Ectodermal cell (in vitro differentiated cells): ENCODE data around the gene TEAD3. TPM values are rescaled to one million over a fixed set of nuclear protein-coding genes. Genes with fewer than 3 reads are reported as not detected.
"Not testable (repeated sequence)": the region's sequence is repeated elsewhere in the genome, so short reads cannot be mapped to it uniquely, and the experiment has no call there.

Experiments used
- H3K27ac ChIP-seq: 2 replicates; pipeline ENCODE4 v1.7.0; 2013; ENCODE audit warnings: mild to moderate bottlenecking, low read depth, low read length; ENCODE audit not compliant: insufficient read depth, poor library complexity, severe bottlenecking
- H3K27me3 ChIP-seq: 2 replicates; pipeline ENCODE4 v1.7.0; 2013; ENCODE audit warnings: mild to moderate bottlenecking, low read length; ENCODE audit not compliant: insufficient read depth, control insufficient read depth, poor library complexity, severe bottlenecking
- H3K36me3 ChIP-seq: one replicate; pipeline ENCODE4 v1.7.0; 2013; ENCODE audit warnings: low read length; ENCODE audit not compliant: control insufficient read depth, insufficient read depth
- H3K4me1 ChIP-seq: one replicate; pipeline ENCODE4 v1.7.0; 2013; ENCODE audit warnings: low read length; ENCODE audit not compliant: control insufficient read depth, insufficient read depth
- H3K4me3 ChIP-seq: 2 replicates; pipeline ENCODE4 v1.7.0; 2013; ENCODE audit warnings: low read depth, low read length, control low read depth; ENCODE audit not compliant: insufficient read depth
- H3K9me3 ChIP-seq: 2 replicates; pipeline ENCODE4 v1.7.0; 2013; ENCODE audit warnings: mild to moderate bottlenecking, low read length, moderate library complexity; ENCODE audit not compliant: control insufficient read depth
- WGBS, 2 experiments: methylation state at CpG; one replicate each; pipeline ENCODE4 v1.1.7; 2013; ENCODE audit warnings: missing lambda C conversion rate in 2 of 2; 5-methylcytosine and 5-hydroxymethylcytosine counted together
- polyA plus RNA-seq, 4 experiments: library from polyadenylated mRNA; stranded (reverse); fragments of 50-300 nt; gene quantifications; one replicate each; pipeline ENCODE4 v1.2.3, GENCODE V29; 2013

The TEAD3 gene
- polyA plus RNA-seq (2013, experiment 1 of 4), result 34.3 TPM
- 35.3 TPM for polyA plus RNA-seq (2013, experiment 2 of 4)
- polyA plus RNA-seq (2013, experiment 3 of 4), result 27.0 TPM
- polyA plus RNA-seq (2013, experiment 4 of 4), result 27.0 TPM

DNA sequence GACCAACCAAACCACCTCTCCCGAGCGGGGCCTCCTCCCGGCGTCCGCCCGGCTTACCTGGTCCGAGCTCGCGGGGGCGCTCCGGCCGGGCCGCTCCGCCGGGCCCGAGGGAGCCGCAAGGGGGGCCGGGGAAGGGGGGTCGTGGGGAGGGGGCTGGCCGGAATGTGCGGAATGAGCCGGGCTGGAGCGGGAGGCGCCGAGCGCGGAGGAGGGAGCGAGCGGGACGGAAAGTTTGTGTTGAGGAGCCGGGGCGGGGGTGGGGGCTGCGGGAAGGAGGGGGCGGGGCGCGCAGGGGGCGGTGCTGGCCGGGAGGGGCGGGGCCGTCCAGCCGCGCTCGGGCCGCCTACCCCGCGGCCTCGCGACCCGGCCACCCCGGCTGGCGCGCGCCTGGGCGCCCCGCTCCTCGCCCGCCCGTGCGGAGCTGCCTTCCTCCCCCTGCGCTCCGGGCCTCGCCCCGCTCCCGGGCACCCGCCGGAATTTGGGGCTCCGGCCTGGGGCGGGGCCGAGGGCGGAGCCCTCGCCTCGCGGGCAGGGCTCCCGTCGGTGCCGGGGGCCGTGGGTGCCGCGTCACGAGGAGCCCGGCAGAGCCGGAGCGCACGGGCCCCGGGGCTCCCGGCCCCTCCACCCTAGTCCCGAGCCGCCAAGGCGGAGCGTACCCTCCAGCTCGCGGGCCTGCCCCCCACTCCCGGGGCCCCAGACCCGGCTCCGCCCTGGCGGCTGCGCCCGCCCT lies at the start of gene TEAD3:
Gene TEAD3, minus strand, starts transcription at position 239 of the 730 bp plus-strand sequence.
- H3K36me3 ChIP-seq, result no peaks in the 10 kb centered on the region
- H3K27me3 ChIP-seq, result peaks cover 29% of the 10 kb centered on the region
- 0 to 1% methylated on average over 95 of the region's 98 CpGs for WGBS, 2 experiments
- no peaks in the 10 kb centered on the region for H3K9me3 ChIP-seq
- H3K27ac ChIP-seq, result peak within 1 kb of the TSS; percentile 45
- H3K4me3 ChIP-seq, result peak within 1 kb of the TSS; percentile 61
- peaks cover 45% of the 10 kb centered on the region for H3K4me1 ChIP-seq

DNA sequence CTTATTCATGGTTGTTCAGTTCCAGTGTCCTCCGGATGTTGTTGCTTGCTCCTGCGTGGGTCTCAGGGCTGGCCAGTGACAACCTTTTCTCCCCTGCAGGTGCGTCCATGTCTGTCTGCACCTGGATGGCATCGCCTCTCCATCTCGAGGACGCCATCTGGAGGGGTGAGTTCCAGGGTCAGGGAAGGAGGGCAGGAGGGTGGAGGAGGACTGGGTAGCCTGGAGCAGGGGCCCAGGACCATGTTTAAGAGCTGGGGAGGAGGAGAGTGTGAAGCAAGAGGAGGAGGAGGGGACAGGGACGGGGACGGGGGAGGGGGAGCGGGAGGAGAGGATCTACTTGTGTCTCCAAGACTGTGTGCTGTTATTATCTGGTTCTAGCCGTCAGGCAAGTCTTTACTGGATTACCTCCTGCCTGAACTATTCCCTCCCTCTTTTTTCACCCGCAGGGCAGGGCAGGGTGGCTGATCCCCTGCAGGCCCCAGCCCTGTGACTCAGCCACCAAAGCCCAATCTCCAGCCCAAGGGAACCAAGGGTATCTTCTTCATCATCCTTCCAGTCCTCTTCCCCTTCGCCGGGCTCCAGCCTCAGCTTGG lies 48.0 kb upstream of the TEAD3 start:
- Histone ChIP-seq H3K27me3 (no peaks in the 10 kb centered on the region), H3K4me3 (no peak overlapping the region), H3K27ac (no peak overlapping the region), H3K36me3 (no peaks in the 10 kb centered on the region), H3K9me3 (no peaks in the 10 kb centered on the region), H3K4me1 (peaks cover 5% of the 10 kb centered on the region)
- WGBS, 2 experiments, result 66 to 71% methylated on average over 13 of the region's 13 CpGs

DNA sequence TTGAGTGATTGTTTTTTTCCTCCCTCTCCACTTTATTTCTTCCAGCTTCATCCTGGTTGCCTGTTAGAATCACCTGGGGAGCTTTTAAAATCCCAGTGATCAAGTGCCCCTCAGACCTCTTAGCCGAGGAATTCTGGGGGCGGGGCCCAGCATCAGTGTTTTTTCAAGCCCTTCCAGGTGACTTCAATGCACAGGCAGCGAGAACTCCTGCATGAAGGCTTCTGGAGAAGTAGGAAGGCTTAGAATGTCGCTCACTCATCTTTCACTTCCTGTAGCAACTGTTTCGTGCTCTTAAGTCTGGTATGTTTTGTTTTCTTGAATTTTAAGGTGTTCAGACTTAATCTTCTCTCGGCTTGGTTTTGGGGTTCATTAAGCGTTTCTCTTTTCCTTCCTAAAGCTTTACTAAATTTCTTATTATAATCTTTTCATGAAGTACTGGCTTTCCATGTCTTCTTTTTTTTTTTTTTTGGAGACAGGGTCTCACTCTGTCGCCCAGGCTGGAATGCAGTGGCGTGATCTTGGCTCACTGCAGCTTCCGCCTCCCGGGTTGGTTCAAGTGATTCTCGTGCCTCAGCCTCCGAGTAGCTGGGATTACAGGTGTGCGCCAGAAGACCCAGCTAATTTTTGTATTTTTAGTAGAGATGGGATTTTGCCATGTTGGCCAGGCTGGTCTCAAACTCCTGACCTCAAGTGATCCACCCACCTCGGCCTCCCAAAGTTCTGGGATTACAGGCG lies 46.7 kb upstream of the TEAD3 start:
- WGBS, 2 experiments, result 87% methylated on average over 15 to 16 of the region's 16 CpGs
- H3K4me1 ChIP-seq, result peaks cover 5% of the 10 kb centered on the region
- no peak overlapping the region for H3K4me3 ChIP-seq
- H3K9me3 ChIP-seq, result no peaks in the 10 kb centered on the region
- no peaks in the 10 kb centered on the region for H3K27me3 ChIP-seq
- no peak overlapping the region for H3K27ac ChIP-seq
- H3K36me3 ChIP-seq, result no peaks in the 10 kb centered on the region

DNA sequence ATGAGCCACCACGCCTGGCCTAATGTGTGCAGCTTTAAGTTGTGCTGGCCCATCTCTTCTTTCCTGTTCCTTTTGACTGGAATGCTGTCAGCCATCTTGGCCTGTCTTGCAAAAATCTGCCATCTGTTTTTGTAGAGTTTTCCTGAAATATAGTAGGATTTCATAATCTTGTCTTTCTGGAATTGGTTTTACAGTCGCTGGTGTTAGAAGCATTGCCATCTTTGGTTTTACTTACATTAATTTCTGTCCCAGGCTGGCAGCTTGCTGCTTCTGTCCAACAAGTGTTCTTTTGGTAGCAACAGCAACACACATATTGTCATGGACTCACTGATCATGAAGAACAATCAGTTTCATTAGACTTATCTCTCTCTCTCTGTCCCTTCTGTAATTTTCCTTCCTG lies 45.0 kb upstream of the TEAD3 start:
- Histone ChIP-seq H3K36me3 (no peaks in the 10 kb centered on the region), H3K27me3 (no peaks in the 10 kb centered on the region), H3K4me1 (peaks cover 5% of the 10 kb centered on the region), H3K27ac (no peak overlapping the region), H3K4me3 (no peak overlapping the region), H3K9me3 (no peaks in the 10 kb centered on the region)
- 95 to 99% methylated on average over 2 of the region's 2 CpGs for WGBS, 2 experiments

DNA sequence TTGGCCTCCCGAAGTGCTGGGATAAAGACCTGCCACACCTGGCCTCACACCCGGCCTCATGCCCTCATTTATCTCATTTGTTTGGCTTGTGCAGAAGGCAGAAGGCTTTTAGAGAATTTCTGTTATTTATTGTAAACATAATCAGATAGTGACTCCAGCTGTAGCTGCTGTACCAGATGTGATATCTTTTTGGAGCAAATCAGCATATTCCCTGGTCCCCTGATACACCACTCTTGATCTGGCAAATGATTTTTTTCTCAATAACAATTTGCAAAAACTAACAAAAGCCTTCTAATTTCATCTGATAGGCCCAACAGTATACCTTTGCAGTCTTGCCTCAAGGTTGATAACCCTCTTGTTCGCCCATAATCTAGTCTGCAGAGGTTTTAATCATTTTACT lies 42.3 kb upstream of the TEAD3 start:
- H3K36me3 ChIP-seq, result no peaks in the 10 kb centered on the region
- WGBS, 2 experiments, result 91 to 100% methylated on average over 2 to 3 of the region's 3 CpGs

DNA sequence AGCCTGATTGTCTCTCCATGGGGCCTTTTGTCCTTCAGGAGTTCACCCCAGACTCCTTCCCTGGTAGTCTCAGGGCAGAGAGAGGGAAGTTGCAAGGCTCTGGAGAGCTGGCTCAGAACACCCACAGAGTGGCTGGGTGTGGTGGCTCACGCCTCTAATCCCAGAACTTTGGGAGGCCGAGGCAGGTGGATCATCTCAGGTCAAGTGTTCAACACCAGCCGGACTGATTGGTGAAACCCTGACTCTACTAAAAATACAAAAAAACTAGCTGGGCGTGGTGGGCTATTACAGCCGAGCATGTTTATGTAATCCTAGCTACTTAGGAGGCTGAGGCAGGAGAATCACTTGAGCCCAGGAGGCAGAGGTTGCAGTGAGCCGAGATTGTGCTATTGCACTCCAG lies 39.0 kb upstream of the TEAD3 start:
- not testable (repeated sequence) for H3K27me3 ChIP-seq, H3K9me3 ChIP-seq, H3K4me3 ChIP-seq, H3K27ac ChIP-seq, H3K36me3 ChIP-seq
- WGBS, 2 experiments, result 82 to 86% methylated on average over 6 of the region's 6 CpGs
- H3K4me1 ChIP-seq, result peaks cover 24% of the 10 kb centered on the region

More for the DNA sequence above, 42.3 kb upstream of the TEAD3 start:
- H3K27ac ChIP-seq, result no peak overlapping the region
- no peaks in the 10 kb centered on the region for H3K9me3 ChIP-seq
- no peak overlapping the region for H3K4me3 ChIP-seq
- H3K27me3 ChIP-seq, result no peaks in the 10 kb centered on the region
- peaks cover 15% of the 10 kb centered on the region for H3K4me1 ChIP-seq

DNA sequence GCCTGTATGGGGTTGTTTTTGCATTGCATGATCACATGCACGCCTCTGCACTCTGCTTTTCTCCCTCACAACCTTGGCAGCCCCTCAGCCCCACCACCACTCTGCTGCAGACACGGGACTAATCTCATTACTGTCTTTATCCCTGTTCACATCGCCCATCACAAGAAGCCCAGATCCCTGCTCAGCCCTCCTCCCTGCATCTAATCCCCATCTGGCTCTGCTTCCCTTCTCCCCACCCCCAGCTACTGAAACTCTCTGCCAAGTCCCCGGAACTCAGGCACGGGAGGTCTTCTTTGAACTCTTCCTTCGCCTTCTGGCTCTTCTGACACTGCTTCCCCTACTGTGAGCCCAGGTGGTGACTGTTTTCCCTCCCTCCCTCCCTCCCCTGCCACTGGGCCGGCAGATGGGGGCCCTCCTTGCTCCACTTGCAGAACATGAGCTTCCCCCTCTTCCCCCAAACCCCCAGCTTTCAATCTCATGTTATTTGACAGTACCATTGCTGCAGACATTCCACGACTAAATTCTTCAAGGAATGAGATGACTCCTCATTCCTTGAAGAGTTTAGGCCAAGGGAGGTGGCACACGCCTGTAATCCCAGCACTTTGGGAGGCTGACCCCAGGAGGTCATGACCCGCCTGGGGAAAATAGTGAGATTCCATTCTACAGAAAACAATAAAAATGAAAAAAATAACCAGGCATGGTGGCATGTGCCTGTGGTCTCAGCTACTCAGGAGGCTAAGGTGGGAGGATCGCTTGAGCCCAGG lies 37.7 kb upstream of the TEAD3 start:
- H3K27ac ChIP-seq, result no peak overlapping the region

DNA sequence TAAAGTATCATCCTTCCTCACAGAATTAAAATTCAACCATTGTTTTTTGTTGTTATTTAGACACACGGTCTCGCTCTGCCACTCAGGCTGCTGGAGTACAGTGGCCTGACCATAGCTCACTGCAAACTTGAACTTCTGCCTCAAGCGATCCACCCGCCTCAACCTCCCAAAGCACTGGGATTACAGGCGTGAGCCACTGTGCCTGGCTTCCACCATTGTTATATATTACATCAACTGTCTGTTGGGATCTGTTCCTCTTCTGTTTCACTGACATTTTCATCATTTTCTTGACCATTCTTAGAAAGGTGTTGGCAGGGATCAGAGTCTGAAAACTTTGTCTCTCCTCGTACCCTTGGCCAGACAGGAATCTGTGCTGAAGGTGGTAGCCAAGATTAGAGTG lies 37.1 kb upstream of the TEAD3 start:
- H3K36me3 ChIP-seq, result no peaks in the 10 kb centered on the region
- H3K4me1 ChIP-seq, result peaks cover 24% of the 10 kb centered on the region
- no peak overlapping the region for H3K27ac ChIP-seq
- no peaks in the 10 kb centered on the region for H3K9me3 ChIP-seq
- no peaks in the 10 kb centered on the region for H3K27me3 ChIP-seq
- H3K4me3 ChIP-seq, result no peak overlapping the region
- WGBS, 2 experiments, result 85 to 88% methylated on average over 6 of the region's 6 CpGs

More for the DNA sequence above, 37.7 kb upstream of the TEAD3 start:
- Histone ChIP-seq H3K4me3 (no peak overlapping the region), H3K4me1 (peaks cover 24% of the 10 kb centered on the region), H3K27me3 (no peaks in the 10 kb centered on the region), H3K9me3 (no peaks in the 10 kb centered on the region), H3K36me3 (no peaks in the 10 kb centered on the region)
- WGBS, 2 experiments, result 24 to 25% methylated on average over 11 of the region's 11 CpGs

DNA sequence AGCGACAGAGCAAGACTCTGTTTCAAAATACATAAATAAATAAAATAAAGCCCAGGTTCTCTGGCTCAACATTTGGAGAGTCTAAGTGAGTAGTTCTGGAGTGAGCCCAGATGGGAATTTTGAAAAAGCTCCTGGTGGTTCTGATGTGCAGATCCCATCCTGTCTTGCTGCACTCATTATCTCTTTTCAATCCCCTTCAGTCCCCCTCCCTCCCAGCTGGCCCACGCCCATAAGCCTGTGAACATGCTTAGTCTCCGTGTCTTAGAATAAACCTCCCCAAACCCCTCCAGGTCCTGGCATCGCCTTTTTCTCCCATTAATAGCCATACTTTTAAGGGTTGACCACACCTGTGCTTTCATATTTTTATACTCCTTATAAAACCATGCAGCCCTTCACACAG lies 35.2 kb upstream of the TEAD3 start:
- Histone ChIP-seq H3K9me3 (no peaks in the 10 kb centered on the region), H3K4me3 (no peak overlapping the region)
- WGBS, 2 experiments, result 88 to 89% methylated on average over 4 of the region's 4 CpGs

More for the DNA sequence above, 35.2 kb upstream of the TEAD3 start:
- Histone ChIP-seq H3K36me3 (no peaks in the 10 kb centered on the region), H3K27ac (no peak overlapping the region), H3K4me1 (peaks cover 24% of the 10 kb centered on the region), H3K27me3 (no peaks in the 10 kb centered on the region)
